Caco-2 (cell line): ENCODE results near the gene CST9. TPM values are rescaled to one million over a fixed set of nuclear protein-coding genes. Genes with fewer than 3 reads are reported as not detected.

Experiments
- BruUV-seq: library from RNA; stranded (reverse); fragments of 400-500 nt; replicated peaks from 2 replicates; lab custom pipeline; 2021; lab: Mats Ljungman, UMichigan
- CTCF ChIA-PET: fragments of 300-600 bp; sonication (Branson Sonifier 250); formaldehyde crosslinking; loops from one replicate; lab custom pipeline; 2022; ENCODE audit warnings: antibody characterized with exemption; lab: Charles Lee
- POLR2A ChIA-PET: fragments of 300-600 bp; sonication (Branson Sonifier 250); formaldehyde crosslinking; loops from one replicate; lab custom pipeline; 2022; ENCODE audit warnings: antibody characterized with exemption; lab: Charles Lee
- DNase-seq, 2 experiments: peaks; one replicate each; pipeline versions ENCODE4 v3.0.0 to v3.0.0-alpha.2; 2020 to 2022
- H3K27me3 ChIP-seq: replicated peaks from 2 replicates; pipeline ENCODE4 v1.6.0; 2011; ENCODE audit warnings: low read length; ENCODE audit not compliant: control insufficient read depth, insufficient read depth
- H3K36me3 ChIP-seq: 2 replicates; pipeline ENCODE4 v1.5.1; 2011; ENCODE audit warnings: low read length; ENCODE audit not compliant: control insufficient read depth, insufficient read depth
- H3K4me1 ChIP-seq: fragments of 250-450 bp; sonication (Bioruptor Pico); 2 replicates; pipeline ENCODE4 v1.5.1; 2020; ENCODE audit warnings: mild to moderate bottlenecking
- H3K4me3 ChIP-seq: 2 replicates; pipeline ENCODE4 v1.5.1; 2011; ENCODE audit warnings: low read depth, mild to moderate bottlenecking, control low read depth, low read length
- H3K9me3 ChIP-seq: fragments of 250-450 bp; sonication (Bioruptor Pico); 2 replicates; pipeline ENCODE4 v1.5.1; 2020; ENCODE audit warnings: mild to moderate bottlenecking, moderate library complexity
- H3K27ac Mint-ChIP-seq: one replicate; pipeline ENCODE4 v1.8.0; 2022; ENCODE audit warnings: mixed read lengths; ENCODE audit not compliant: unreplicated experiment
- H3K27me3 Mint-ChIP-seq: one replicate; pipeline ENCODE4 v1.8.0; 2022; ENCODE audit warnings: mixed read lengths; ENCODE audit not compliant: insufficient read depth, unreplicated experiment
- H3K36me3 Mint-ChIP-seq: one replicate; pipeline ENCODE4 v1.8.0; 2022; ENCODE audit warnings: mild to moderate bottlenecking, mixed read lengths; ENCODE audit not compliant: insufficient read depth, unreplicated experiment
- H3K4me1 Mint-ChIP-seq: one replicate; pipeline ENCODE4 v1.8.0; 2022; ENCODE audit warnings: low read depth, mixed read lengths; ENCODE audit not compliant: unreplicated experiment
- H3K4me3 Mint-ChIP-seq: one replicate; pipeline ENCODE4 v1.8.0; 2022; ENCODE audit warnings: mild to moderate bottlenecking, moderate library complexity, mixed read lengths; ENCODE audit not compliant: unreplicated experiment
- H3K9me3 Mint-ChIP-seq: one replicate; pipeline ENCODE4 v1.8.0; 2022; ENCODE audit warnings: mixed read lengths; ENCODE audit not compliant: unreplicated experiment
- CTCF ChIP-seq, 2 experiments: fragments of 200-600 bp in 1 of 2; IDR thresholded peaks; 1 replicate in 1 of 2; 2 replicates in 1 of 2; pipeline versions ENCODE4 v1.5.1 to v1.8.0; 2011 to 2022; ENCODE audit warnings: antibody characterized with exemption in 1 of 2, control low read depth in 1 of 2, inconsistent platforms in 1 of 2, low read depth in 1 of 2, low read length in 1 of 2, mild to moderate bottlenecking in 1 of 2, moderate library complexity in 1 of 2; ENCODE audit not compliant: insufficient read depth in 1 of 2, severe bottlenecking in 1 of 2, unreplicated experiment in 1 of 2
- intact Hi-C: fragments of 100-400 bp; cut with micrococcal nuclease; formaldehyde crosslinking; loops from one replicate; pipeline ENCODE4 v1.10.0; 2022; ENCODE audit not compliant: unreplicated experiment
- total RNA-seq: library from RNA; stranded (reverse); gene quantifications from 2 replicates; pipeline ENCODE4 v1.2.3, GENCODE V29; 2022

Gene CST9
- total RNA-seq, 1 experiment from 2014 or later, result not detected

DNA sequence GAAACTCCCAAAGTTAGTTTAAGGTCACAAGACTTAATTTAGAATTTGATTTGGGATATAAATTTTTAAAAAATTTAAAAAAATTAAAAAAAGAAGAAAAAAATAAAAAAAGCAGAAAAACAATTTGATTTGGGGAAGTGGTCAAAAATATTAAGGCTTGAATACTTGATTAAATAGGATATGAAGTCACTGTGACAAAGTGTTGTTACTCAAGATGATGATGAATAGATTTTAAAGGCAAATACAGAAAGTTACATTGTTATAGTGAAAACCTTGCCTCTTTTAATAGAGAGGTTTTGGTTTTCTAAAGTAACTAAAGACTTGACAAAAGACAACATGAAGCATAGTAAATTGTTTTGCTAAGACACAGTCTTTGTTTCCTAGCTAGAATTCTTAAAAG, 7.2 kb downstream of the CST9 start:
- H3K4me1 ChIP-seq, result no peaks in the 10 kb centered on the region
- BruUV-seq, result no TSS peak
- TF ChIP-seq CTCF (IDR thresholded peaks at IDR 0.05; ENCODE audit: insufficient read depth in 1 of 2, low read depth in 1 of 2, low read length in 1 of 2, severe bottlenecking in 1 of 2, unreplicated experiment in 1 of 2), result no peak
- no peaks in the 10 kb centered on the region for H3K9me3 ChIP-seq
- H3K27me3 ChIP-seq, result no peaks in the 10 kb centered on the region
- no peaks in the 10 kb centered on the region for H3K36me3 ChIP-seq
- no peaks in the 10 kb centered on the region for H3K27me3 Mint-ChIP-seq
- H3K27ac Mint-ChIP-seq, result no peak overlapping the region
- POLR2A ChIA-PET, result no interaction called here
- no peak overlapping the region for H3K4me3 ChIP-seq
- CTCF ChIA-PET, result no interaction called here
- DNase-seq, result no peak
- no peaks in the 10 kb centered on the region for H3K9me3 Mint-ChIP-seq
- no peaks in the 10 kb centered on the region for H3K36me3 Mint-ChIP-seq
- no peaks in the 10 kb centered on the region for H3K4me1 Mint-ChIP-seq
- intact Hi-C loops, result no loop called here
- no peak overlapping the region for H3K4me3 Mint-ChIP-seq

DNA sequence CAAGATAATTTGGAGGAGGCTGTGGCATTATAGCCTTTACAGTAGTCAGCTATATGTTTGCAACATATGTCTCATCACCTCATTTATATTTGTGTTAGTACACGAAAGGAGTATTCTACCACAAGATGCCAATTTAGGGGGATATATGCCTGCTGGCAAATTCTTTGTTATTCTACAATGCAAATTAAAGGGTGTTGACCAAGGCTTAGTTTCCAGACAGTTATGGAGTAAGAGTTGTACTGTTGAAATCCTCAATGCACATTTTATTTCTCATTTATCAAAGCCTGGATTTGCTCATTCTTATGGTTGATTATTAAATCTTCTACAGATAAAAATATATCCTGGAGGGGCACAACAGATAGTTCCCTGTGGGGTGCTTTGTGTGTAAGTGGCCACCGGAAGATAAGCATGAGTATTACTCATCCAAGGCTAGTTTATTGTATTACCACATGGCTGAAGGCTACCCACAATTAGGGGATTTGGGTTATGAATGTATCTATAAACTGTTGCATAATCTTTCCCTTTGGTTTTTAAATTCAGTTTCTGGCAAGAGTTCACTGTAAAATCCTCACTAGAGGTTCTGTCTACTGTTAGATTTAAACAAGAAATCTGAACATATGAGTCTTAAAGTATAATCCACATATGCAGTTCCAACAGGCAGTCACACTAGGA, 9.0 kb downstream of the CST9 start:
- no peak overlapping the region for H3K4me3 ChIP-seq
- no peaks in the 10 kb centered on the region for H3K36me3 ChIP-seq
- H3K4me3 Mint-ChIP-seq, result no peak overlapping the region
- no TSS peak for BruUV-seq
- no peaks in the 10 kb centered on the region for H3K36me3 Mint-ChIP-seq
- H3K27me3 Mint-ChIP-seq, result no peaks in the 10 kb centered on the region
- H3K4me1 Mint-ChIP-seq, result no peaks in the 10 kb centered on the region
- H3K9me3 Mint-ChIP-seq, result no peaks in the 10 kb centered on the region
- CTCF ChIA-PET, result no interaction called here
- no peak for TF ChIP-seq CTCF (IDR thresholded peaks at IDR 0.05; ENCODE audit: insufficient read depth in 1 of 2, low read depth in 1 of 2, low read length in 1 of 2, severe bottlenecking in 1 of 2, unreplicated experiment in 1 of 2)
- no peak overlapping the region for H3K27ac Mint-ChIP-seq
- POLR2A ChIA-PET, result no interaction called here
- DNase-seq, result no peak
- H3K4me1 ChIP-seq, result no peaks in the 10 kb centered on the region
- H3K27me3 ChIP-seq, result no peaks in the 10 kb centered on the region
- intact Hi-C loops, result no loop called here
- H3K9me3 ChIP-seq, result no peaks in the 10 kb centered on the region

GRCh38 chr20:23595941-23596340, 9.8 kb downstream of the CST9 start:
- Histone ChIP-seq H3K4me3 (no peak overlapping the region), H3K36me3 (no peaks in the 10 kb centered on the region), H3K9me3 (no peaks in the 10 kb centered on the region), H3K27me3 (no peaks in the 10 kb centered on the region), H3K4me1 (no peaks in the 10 kb centered on the region)
- Mint-ChIP-seq H3K27ac (no peak overlapping the region), H3K36me3 (no peaks in the 10 kb centered on the region), H3K27me3 (no peaks in the 10 kb centered on the region), H3K4me1 (no peaks in the 10 kb centered on the region), H3K9me3 (no peaks in the 10 kb centered on the region), H3K4me3 (no peak overlapping the region)
- DNase-seq, result no peak
- intact Hi-C loops, result no loop called here
- ChIA-PET POLR2A (no interaction called here), CTCF (no interaction called here)
- BruUV-seq, result no TSS peak
- no peak for TF ChIP-seq CTCF (IDR thresholded peaks at IDR 0.05; ENCODE audit: insufficient read depth in 1 of 2, low read depth in 1 of 2, low read length in 1 of 2, severe bottlenecking in 1 of 2, unreplicated experiment in 1 of 2)
